ENCODE results near the gene CHGA.

The CHGA gene

GRCh38 chr14:92956961-92957360 is 34.0 kb downstream of the CHGA start:
- no peak overlapping the region for H4K8ac ChIP-seq (ENCODE audit: low read depth, low read length)
- H4K5ac ChIP-seq (ENCODE audit: low read length) = no peak overlapping the region
- H3K79me1 ChIP-seq (ENCODE audit: low read length) = no peaks in the 10 kb centered on the region
- H2BK5ac ChIP-seq (ENCODE audit: low read length) = no peak overlapping the region
- no peak overlapping the region for H2AK5ac ChIP-seq (ENCODE audit: low read length)
- H3K9ac ChIP-seq (ENCODE audit: low read length) = no peak overlapping the region
- H3K18ac ChIP-seq (ENCODE audit: low read length) = no peak overlapping the region
- H3K79me2 ChIP-seq (ENCODE audit: control insufficient read depth, insufficient read depth, low read length) = no peaks in the 10 kb centered on the region
- H2BK120ac ChIP-seq (ENCODE audit: low read depth, low read length) = no peak overlapping the region
- H3K27ac ChIP-seq (ENCODE audit: low read depth, low read length) = no peak overlapping the region
- H3K4me3 ChIP-seq (ENCODE audit: low read length) = no peak overlapping the region
- no peak overlapping the region for H3K4me2 ChIP-seq (ENCODE audit: low read length)
- no peak overlapping the region for H2BK15ac ChIP-seq (replicated peaks; ENCODE audit: low read depth)
- whole genome bisulfite sequencing (ENCODE audit: extremely low coverage, insufficient coverage, low lambda C conversion rate) = no CpG with 5 or more reads among the region's 11 CpGs
- H3K27me3 ChIP-seq (ENCODE audit: insufficient read depth, low read length, poor library complexity) = no peaks in the 10 kb centered on the region
- DNase-seq = no peak
- no peak overlapping the region for H3K56ac ChIP-seq (ENCODE audit: low read length)
- no peak overlapping the region for H3K4ac ChIP-seq (ENCODE audit: low read depth, low read length)
- H3K23ac ChIP-seq (ENCODE audit: low read length) = no peak overlapping the region
- no peaks in the 10 kb centered on the region for H3K36me3 ChIP-seq (ENCODE audit: control insufficient read depth, insufficient read depth, low read length)
- H3K4me1 ChIP-seq (ENCODE audit: control insufficient read depth, low read depth, low read length) = no peaks in the 10 kb centered on the region

GRCh38 chr14:92958373-92959188 is 35.6 kb downstream of the CHGA start:
- Histone ChIP-seq H3K4me1 (ENCODE audit: control insufficient read depth, low read depth, low read length) (no peaks in the 10 kb centered on the region), H3K18ac (ENCODE audit: low read length) (no peak overlapping the region), H3K27me3 (ENCODE audit: insufficient read depth, low read length, poor library complexity) (no peaks in the 10 kb centered on the region), H2AK5ac (ENCODE audit: low read length) (no peak overlapping the region), H3K23ac (ENCODE audit: low read length) (no peak overlapping the region), H3K4me2 (ENCODE audit: low read length) (no peak overlapping the region), H3K27ac (ENCODE audit: low read depth, low read length) (no peak overlapping the region), H3K79me1 (ENCODE audit: low read length) (no peaks in the 10 kb centered on the region), H3K4ac (ENCODE audit: low read depth, low read length) (no peak overlapping the region), H3K56ac (ENCODE audit: low read length) (no peak overlapping the region), H3K4me3 (ENCODE audit: low read length) (no peak overlapping the region), H2BK5ac (ENCODE audit: low read length) (no peak overlapping the region), H4K8ac (ENCODE audit: low read depth, low read length) (no peak overlapping the region), H3K79me2 (ENCODE audit: control insufficient read depth, insufficient read depth, low read length) (no peaks in the 10 kb centered on the region), H4K5ac (ENCODE audit: low read length) (no peak overlapping the region), H3K9ac (ENCODE audit: low read length) (no peak overlapping the region), H2BK15ac (replicated peaks; ENCODE audit: low read depth) (no peak overlapping the region), H2BK120ac (ENCODE audit: low read depth, low read length) (no peak overlapping the region), H3K36me3 (ENCODE audit: control insufficient read depth, insufficient read depth, low read length) (no peaks in the 10 kb centered on the region)
- DNase-seq = no peak
- WGBS (ENCODE audit: extremely low coverage, insufficient coverage, low lambda C conversion rate) = no CpG with 5 or more reads among the region's 22 CpGs

GRCh38 chr14:92959189-92959531 is 36.2 kb downstream of the CHGA start:
- Histone ChIP-seq H4K5ac (ENCODE audit: low read length) (no peak overlapping the region), H3K23ac (ENCODE audit: low read length) (no peak overlapping the region), H3K18ac (ENCODE audit: low read length) (no peak overlapping the region), H3K4me3 (ENCODE audit: low read length) (no peak overlapping the region), H2BK120ac (ENCODE audit: low read depth, low read length) (no peak overlapping the region), H3K27ac (ENCODE audit: low read depth, low read length) (no peak overlapping the region), H2BK5ac (ENCODE audit: low read length) (no peak overlapping the region), H3K4me2 (ENCODE audit: low read length) (no peak overlapping the region), H3K36me3 (ENCODE audit: control insufficient read depth, insufficient read depth, low read length) (no peaks in the 10 kb centered on the region), H3K56ac (ENCODE audit: low read length) (no peak overlapping the region), H3K4ac (ENCODE audit: low read depth, low read length) (no peak overlapping the region), H3K9ac (ENCODE audit: low read length) (no peak overlapping the region), H2AK5ac (ENCODE audit: low read length) (no peak overlapping the region), H3K79me2 (ENCODE audit: control insufficient read depth, insufficient read depth, low read length) (no peaks in the 10 kb centered on the region), H3K27me3 (ENCODE audit: insufficient read depth, low read length, poor library complexity) (no peaks in the 10 kb centered on the region), H2BK15ac (replicated peaks; ENCODE audit: low read depth) (no peak overlapping the region), H4K8ac (ENCODE audit: low read depth, low read length) (no peak overlapping the region), H3K79me1 (ENCODE audit: low read length) (no peaks in the 10 kb centered on the region), H3K4me1 (ENCODE audit: control insufficient read depth, low read depth, low read length) (no peaks in the 10 kb centered on the region)
- no CpG with 5 or more reads among the region's 10 CpGs for WGBS (ENCODE audit: extremely low coverage, insufficient coverage, low lambda C conversion rate)
- DNase-seq = no peak

DNA sequence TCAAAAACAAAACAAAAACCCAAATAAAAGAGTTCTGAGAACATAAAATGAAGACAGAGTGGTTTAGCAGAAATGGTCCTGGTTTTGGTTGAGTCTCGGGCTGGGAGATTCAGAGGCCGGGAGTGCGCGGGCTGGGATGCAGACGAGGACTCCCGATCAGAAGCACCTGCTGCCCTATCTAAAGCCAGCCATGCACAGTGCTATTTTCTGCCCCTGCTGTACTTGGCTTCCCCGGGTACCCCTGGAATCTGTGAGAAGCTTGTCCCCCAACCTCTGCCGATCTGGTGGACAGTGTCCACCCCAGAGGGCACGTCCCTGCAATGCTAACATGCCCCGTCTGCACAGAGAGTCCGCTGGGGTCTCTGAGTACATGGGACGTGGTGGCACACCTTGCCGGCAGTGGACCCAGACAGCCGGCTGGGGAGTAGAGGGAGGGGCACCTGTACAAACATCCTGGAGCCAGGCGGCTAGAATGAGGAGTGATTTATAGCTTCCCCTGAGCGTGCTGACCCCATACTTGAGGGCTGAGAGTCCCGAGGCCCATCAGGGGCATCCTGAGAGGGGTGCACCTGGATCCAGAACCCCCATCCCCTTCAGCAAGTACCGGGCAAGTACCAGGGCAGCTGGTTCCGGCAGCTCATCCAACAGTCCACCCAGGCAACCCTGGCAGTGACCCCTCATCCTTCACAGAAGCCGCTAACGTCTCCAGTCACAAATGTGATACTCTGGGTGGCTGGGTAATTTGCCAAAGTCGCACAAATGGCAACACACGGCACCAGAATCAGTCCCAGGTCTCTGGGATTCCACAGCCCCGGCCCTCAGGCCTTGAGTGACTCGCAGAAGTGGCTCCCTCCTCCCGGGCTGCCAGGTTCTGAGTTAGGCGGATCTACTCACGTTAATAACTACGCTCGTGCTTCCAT is 37.1 kb downstream of the CHGA start:
- Histone ChIP-seq H3K4me2 (ENCODE audit: low read length) (no peak overlapping the region), H3K56ac (ENCODE audit: low read length) (no peak overlapping the region), H3K4me3 (ENCODE audit: low read length) (no peak overlapping the region), H2BK5ac (ENCODE audit: low read length) (no peak overlapping the region), H3K9ac (ENCODE audit: low read length) (no peak overlapping the region), H3K36me3 (ENCODE audit: control insufficient read depth, insufficient read depth, low read length) (no peaks in the 10 kb centered on the region), H4K5ac (ENCODE audit: low read length) (no peak overlapping the region), H2BK15ac (replicated peaks; ENCODE audit: low read depth) (no peak overlapping the region), H2BK120ac (ENCODE audit: low read depth, low read length) (no peak overlapping the region), H3K79me2 (ENCODE audit: control insufficient read depth, insufficient read depth, low read length) (no peaks in the 10 kb centered on the region), H3K27me3 (ENCODE audit: insufficient read depth, low read length, poor library complexity) (no peaks in the 10 kb centered on the region), H3K23ac (ENCODE audit: low read length) (no peak overlapping the region), H2AK5ac (ENCODE audit: low read length) (no peak overlapping the region), H3K4me1 (ENCODE audit: control insufficient read depth, low read depth, low read length) (no peaks in the 10 kb centered on the region), H3K4ac (ENCODE audit: low read depth, low read length) (no peak overlapping the region), H3K79me1 (ENCODE audit: low read length) (no peaks in the 10 kb centered on the region), H4K8ac (ENCODE audit: low read depth, low read length) (no peak overlapping the region), H3K18ac (ENCODE audit: low read length) (no peak overlapping the region), H3K27ac (ENCODE audit: low read depth, low read length) (no peak overlapping the region)
- no CpG with 5 or more reads among the region's 30 CpGs for WGBS (ENCODE audit: extremely low coverage, insufficient coverage, low lambda C conversion rate)
- DNase-seq = no peak

- Histone ChIP-seq H3K23ac (ENCODE audit: low read length) (no peak overlapping the region), H3K4me3 (ENCODE audit: low read length) (no peak overlapping the region), H3K27ac (ENCODE audit: low read depth, low read length) (no peak overlapping the region), H4K8ac (ENCODE audit: low read depth, low read length) (no peak overlapping the region), H3K36me3 (ENCODE audit: control insufficient read depth, insufficient read depth, low read length) (no peaks in the 10 kb centered on the region), H4K5ac (ENCODE audit: low read length) (no peak overlapping the region), H2BK15ac (replicated peaks; ENCODE audit: low read depth) (no peak overlapping the region), H2BK5ac (ENCODE audit: low read length) (no peak overlapping the region), H3K18ac (ENCODE audit: low read length) (no peak overlapping the region), H3K56ac (ENCODE audit: low read length) (no peak overlapping the region), H3K9ac (ENCODE audit: low read length) (no peak overlapping the region), H3K4me2 (ENCODE audit: low read length) (no peak overlapping the region), H3K4me1 (ENCODE audit: control insufficient read depth, low read depth, low read length) (no peaks in the 10 kb centered on the region), H3K79me2 (ENCODE audit: control insufficient read depth, insufficient read depth, low read length) (no peaks in the 10 kb centered on the region), H3K27me3 (ENCODE audit: insufficient read depth, low read length, poor library complexity) (no peaks in the 10 kb centered on the region), H2BK120ac (ENCODE audit: low read depth, low read length) (no peak overlapping the region), H3K4ac (ENCODE audit: low read depth, low read length) (no peak overlapping the region), H2AK5ac (ENCODE audit: low read length) (no peak overlapping the region), H3K79me1 (ENCODE audit: low read length) (no peaks in the 10 kb centered on the region)
- DNase-seq = peak; percentile 40
- no CpG with 5 or more reads among the region's 18 CpGs for WGBS (ENCODE audit: extremely low coverage, insufficient coverage, low lambda C conversion rate)
Observed at GRCh38 chr14:92960706-92961566, 38.0 kb downstream of the CHGA start.

Data from mesendoderm (in vitro differentiated cells).